NB4 (cell line): ENCODE results near the gene FOSL2.

Experiments used
- POLR2A ChIP-seq: IDR thresholded peaks from 2 replicates; pipeline ENCODE4 v1.6.1; 2011; ENCODE audit warnings: mild to moderate bottlenecking; ENCODE audit not compliant: insufficient read length; ENCODE audit errors: extremely low read depth
- TF ChIP-seq, protein P1 (sequence below): IDR thresholded peaks from one replicate; pipeline ENCODE4 v1.5.1; 2012; ENCODE audit warnings: low read depth, low read length
- TF ChIP-seq, protein P2 (sequence below): IDR thresholded peaks from 2 replicates; pipeline ENCODE4 v1.6.1; 2011; ENCODE audit warnings: low read depth, low read length

DNA sequence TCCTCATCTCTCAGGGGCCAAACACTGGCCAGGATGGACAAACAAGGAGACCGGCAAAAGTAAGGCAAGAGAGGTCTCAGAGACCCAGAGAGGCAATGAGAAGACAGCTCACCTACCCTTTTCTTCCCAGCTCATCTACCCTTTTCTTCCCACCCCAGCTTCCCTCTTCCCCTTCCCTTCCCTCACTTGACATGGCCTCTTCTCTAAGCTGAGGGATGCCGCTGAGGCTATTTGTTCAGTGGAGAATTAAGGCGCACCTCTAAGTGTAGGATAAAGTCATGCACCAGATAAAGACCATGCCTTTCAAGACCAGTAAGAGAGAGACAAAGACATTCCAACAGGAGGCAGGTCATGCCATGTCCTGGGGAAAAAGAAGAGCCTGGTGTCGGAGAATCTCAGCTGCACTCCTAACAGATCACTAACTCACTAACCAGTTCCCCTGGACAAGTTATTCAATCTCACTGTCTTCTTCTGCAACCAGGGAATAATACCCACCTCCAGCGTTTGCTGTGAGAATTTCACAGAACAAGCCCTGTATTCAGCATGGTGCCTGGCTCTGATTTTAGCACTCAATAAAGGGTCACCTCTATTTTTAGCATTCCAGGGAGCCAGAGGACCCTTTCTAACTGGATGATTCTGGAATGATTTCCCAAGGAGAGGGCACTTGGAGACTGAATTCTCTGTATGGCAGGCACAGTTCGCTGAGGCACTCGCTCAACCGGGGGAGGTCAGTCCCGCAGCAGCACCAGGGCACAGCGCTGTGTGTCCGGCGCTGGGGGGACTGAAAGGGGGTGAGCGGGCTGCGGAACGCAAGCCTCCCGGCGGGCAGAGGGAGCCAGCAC lies 3.0 kb upstream of the FOSL2 start:
- TF ChIP-seq, protein P1, sequence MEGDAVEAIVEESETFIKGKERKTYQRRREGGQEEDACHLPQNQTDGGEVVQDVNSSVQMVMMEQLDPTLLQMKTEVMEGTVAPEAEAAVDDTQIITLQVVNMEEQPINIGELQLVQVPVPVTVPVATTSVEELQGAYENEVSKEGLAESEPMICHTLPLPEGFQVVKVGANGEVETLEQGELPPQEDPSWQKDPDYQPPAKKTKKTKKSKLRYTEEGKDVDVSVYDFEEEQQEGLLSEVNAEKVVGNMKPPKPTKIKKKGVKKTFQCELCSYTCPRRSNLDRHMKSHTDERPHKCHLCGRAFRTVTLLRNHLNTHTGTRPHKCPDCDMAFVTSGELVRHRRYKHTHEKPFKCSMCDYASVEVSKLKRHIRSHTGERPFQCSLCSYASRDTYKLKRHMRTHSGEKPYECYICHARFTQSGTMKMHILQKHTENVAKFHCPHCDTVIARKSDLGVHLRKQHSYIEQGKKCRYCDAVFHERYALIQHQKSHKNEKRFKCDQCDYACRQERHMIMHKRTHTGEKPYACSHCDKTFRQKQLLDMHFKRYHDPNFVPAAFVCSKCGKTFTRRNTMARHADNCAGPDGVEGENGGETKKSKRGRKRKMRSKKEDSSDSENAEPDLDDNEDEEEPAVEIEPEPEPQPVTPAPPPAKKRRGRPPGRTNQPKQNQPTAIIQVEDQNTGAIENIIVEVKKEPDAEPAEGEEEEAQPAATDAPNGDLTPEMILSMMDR, result no peak
- no peak for TF ChIP-seq POLR2A
- TF ChIP-seq, protein P2, sequence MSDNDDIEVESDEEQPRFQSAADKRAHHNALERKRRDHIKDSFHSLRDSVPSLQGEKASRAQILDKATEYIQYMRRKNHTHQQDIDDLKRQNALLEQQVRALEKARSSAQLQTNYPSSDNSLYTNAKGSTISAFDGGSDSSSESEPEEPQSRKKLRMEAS, result no peak
